Dedifferentiated amniotic fluid mesenchymal stem cell (primary cell): ENCODE data around the gene LCNL1.
A peak's percentile ranks its signal among the peaks of the same experiment; 100 is the strongest.
"Not testable (repeated sequence)": the region's sequence is repeated elsewhere in the genome, so short reads cannot be mapped to it uniquely, and the experiment has no call there.

ENCODE experiments used
- DNase-seq: peaks from one replicate; pipeline ENCODE4 v3.0.0-alpha.2; 2016; ENCODE audit errors: extremely low spot score

The LCNL1 gene

GRCh38 chr9:137025517-137025966 lies 42.7 kb downstream of the LCNL1 start:
- no peak for DNase-seq

GRCh38 chr9:137026384-137026783 lies 43.6 kb downstream of the LCNL1 start:
- no peak for DNase-seq

- no peak for DNase-seq
These were observed 44.0 kb downstream of the LCNL1 start for GRCh38 chr9:137026828-137027227.

- DNase-seq = no peak
These were observed 44.8 kb downstream of the LCNL1 start, which contains the start of gene ABCA2 for GRCh38 chr9:137027369-137028262. TSS of gene ABCA2 (minus strand) at chr9:137028237. CDS start at chr9:137028140, 97 bp downstream.

GRCh38 chr9:137028263-137029057 lies 45.7 kb downstream of the LCNL1 start:
- peak; percentile 31 for DNase-seq

GRCh38 chr9:137029058-137029936 lies 46.5 kb downstream of the LCNL1 start:
- DNase-seq = peak; percentile 40

- DNase-seq = no peak
These were observed 47.2 kb downstream of the LCNL1 start for GRCh38 chr9:137030006-137030405.

- DNase-seq = no peak
These were observed 48.0 kb downstream of the LCNL1 start for GRCh38 chr9:137030538-137031527.

GRCh38 chr9:137031904-137032640 lies 49.3 kb downstream of the LCNL1 start, which contains the start of gene FUT7:
TSS of gene FUT7 (minus strand) at chr9:137032088. CDS start at chr9:137031991, 97 bp downstream.
- no peak for DNase-seq

- DNase-seq = no peak
These were observed 50.1 kb downstream of the LCNL1 start for GRCh38 chr9:137032858-137033257.

GRCh38 chr9:137033481-137033880 lies 50.7 kb downstream of the LCNL1 start:
- DNase-seq = not testable (repeated sequence)

GRCh38 chr9:137034039-137034708 lies 51.4 kb downstream of the LCNL1 start:
- DNase-seq = no peak

GRCh38 chr9:137034709-137035506 lies 52.1 kb downstream of the LCNL1 start:
- peak; percentile 63 for DNase-seq
